SK-N-SH treated with all-trans-retinoic acid at 6 μM for 48 hours (cell line): Measurements from ENCODE around the gene ZMAT3.
"Not testable (repeated sequence)": the region's sequence is repeated elsewhere in the genome, so short reads cannot be mapped to it uniquely, and the experiment has no call there.

Source experiments
- CREB5 ChIP-seq: fragments of 250-450 bp; sonication (Bioruptor Pico); IDR thresholded peaks from 2 replicates; pipeline ENCODE4 v1.5.1; 2020; ENCODE audit warnings: low read depth, mild to moderate bottlenecking, moderate library complexity
- CSDC2 ChIP-seq: fragments of 250-450 bp; sonication (Bioruptor Pico); IDR thresholded peaks from 2 replicates; pipeline ENCODE4 v1.5.0; 2020; ENCODE audit warnings: mild to moderate bottlenecking, moderate library complexity
- ESRRG ChIP-seq: fragments of 250-450 bp; sonication (Bioruptor Pico); IDR thresholded peaks from 2 replicates; pipeline ENCODE4 v1.6.1; 2021; ENCODE audit warnings: mild to moderate bottlenecking
- OSR1 ChIP-seq: fragments of 250-450 bp; sonication (Bioruptor Pico); IDR thresholded peaks from 2 replicates; pipeline ENCODE4 v1.8.0; 2022; ENCODE audit warnings: moderate library complexity, mild to moderate bottlenecking, inconsistent platforms
- PATZ1 ChIP-seq: fragments of 250-450 bp; sonication (Bioruptor Pico); IDR thresholded peaks from 2 replicates; pipeline ENCODE4 v1.8.0; 2020; ENCODE audit warnings: mild to moderate bottlenecking, moderate library complexity, borderline replicate concordance
- SNAI2 ChIP-seq: fragments of 250-450 bp; sonication (Bioruptor Pico); IDR thresholded peaks from 2 replicates; pipeline ENCODE4 v1.5.0; 2020; ENCODE audit warnings: mild to moderate bottlenecking, moderate library complexity
- ZC3H10 ChIP-seq: fragments of 250-450 bp; sonication (Bioruptor Pico); IDR thresholded peaks from 2 replicates; pipeline ENCODE4 v1.5.1; 2021; ENCODE audit warnings: mild to moderate bottlenecking, moderate library complexity
- ZFP3 ChIP-seq: fragments of 250-450 bp; sonication (Bioruptor Pico); IDR thresholded peaks from 2 replicates; pipeline ENCODE4 v1.5.0; 2020; ENCODE audit warnings: mild to moderate bottlenecking, moderate library complexity
- ZNF565 ChIP-seq: fragments of 450-650 bp; formaldehyde crosslinking; conservative IDR thresholded peaks from 2 replicates; pipeline ENCODE4 v1.5.0; 2020; ENCODE audit warnings: low read depth, mild to moderate bottlenecking, moderate library complexity
- ZNF70 ChIP-seq: fragments of 450-650 bp; formaldehyde crosslinking; IDR thresholded peaks from 2 replicates; pipeline ENCODE4 v1.5.0; 2020; ENCODE audit warnings: mild to moderate bottlenecking, moderate library complexity

GRCh38 chr3:179038899-179039251 is 32.7 kb downstream of the ZMAT3 start:
- TF ChIP-seq ZFP3 (CRISPR knock-in tag); PATZ1 (CRISPR knock-in tag); CSDC2 (CRISPR knock-in tag); ZNF565 (CRISPR knock-in tag); ESRRG (CRISPR knock-in tag); ZC3H10; ZNF70 (CRISPR knock-in tag); SNAI2 (CRISPR knock-in tag); CREB5 (CRISPR knock-in tag); OSR1: not testable (repeated sequence)
